Thyroid gland (tissue), 4 donors: ENCODE results near the gene CDH4. TPM values are rescaled to one million over a fixed set of nuclear protein-coding genes. Genes with fewer than 3 reads are reported as not detected.

ENCODE experiments used
- DNase-seq, 2 donors: peaks; one replicate each; pipeline ENCODE4 v3.0.0-alpha.2; 2019
- H3K27ac ChIP-seq, 3 donors: fragments of 200-600 bp; sonication (generic); 1 replicate in 2 of 3; 2 replicates in 1 of 3; pipeline ENCODE4 v1.5.1; 2016 to 2019; ENCODE audit warnings: mild to moderate bottlenecking in 1 of 3, moderate library complexity in 1 of 3
- H3K27me3 ChIP-seq: fragments of 200-600 bp; sonication (generic); one replicate; pipeline ENCODE4 v1.5.1; 2019
- H3K36me3 ChIP-seq, 2 donors: fragments of 200-600 bp; sonication (generic); one replicate each; pipeline ENCODE4 v1.5.1; 2016 to 2019
- H3K4me1 ChIP-seq, 2 donors: fragments of 200-600 bp; sonication (generic); one replicate each; pipeline ENCODE4 v1.5.1; 2017 to 2019
- H3K4me3 ChIP-seq, 3 donors: fragments of 200-600 bp; sonication (generic); replicated peaks in 1 of 3; 1 replicate in 2 of 3; 2 replicates in 1 of 3; pipeline ENCODE4 v1.5.1; 2016; ENCODE audit warnings: mild to moderate bottlenecking in 1 of 3
- H3K9me3 ChIP-seq: fragments of 200-600 bp; sonication (generic); one replicate; pipeline ENCODE4 v1.5.1; 2017
- CTCF ChIP-seq, 6 experiments: fragments of 200-600 bp in 3 of 6; fragments of 450-650 bp in 3 of 6; sonication (generic) in 3 of 6; IDR thresholded peaks; one replicate each; pipeline ENCODE4 v1.5.1; 2016 to 2019; ENCODE audit warnings: antibody characterized with exemption in 6 of 6, mild to moderate bottlenecking in 2 of 6, inconsistent platforms in 1 of 6, moderate library complexity in 1 of 6
- POLR2A ChIP-seq, 2 donors: fragments of 450-650 bp; IDR thresholded peaks; one replicate each; pipeline ENCODE4 v1.6.1; 2017; ENCODE audit warnings: antibody characterized with exemption in 2 of 2, mild to moderate bottlenecking in 2 of 2, moderate library complexity in 1 of 2
- WGBS, 2 donors: methylation state at CpG; one replicate each; pipeline ENCODE4 v1.1.5; 2017; 5-methylcytosine and 5-hydroxymethylcytosine counted together
- intact Hi-C: fragments of 100-400 bp; cut with DNase I; formaldehyde crosslinking; loops from one replicate; pipeline ENCODE4 v1.15.1; 2023
- total RNA-seq, 4 donors: library from RNA; depleted of rRNA; stranded (reverse); fragments of >200 nt; gene quantifications; one replicate each; pipeline ENCODE4 v1.2.3, GENCODE V29; 2016

Gene CDH4
- total RNA-seq, 4 donors from 2014 or later, result 0.22 to 0.29 (median 0.29) TPM; not detected in 1

GRCh38 chr20:61810066-61810737 lies 558.1 kb downstream of the CDH4 start:
- Histone ChIP-seq H3K36me3 (no peaks in the 10 kb centered on the region), H3K9me3 (no peaks in the 10 kb centered on the region), H3K4me1 (no peaks in the 10 kb centered on the region), H3K27ac (no peak overlapping the region), H3K27me3 (no peaks in the 10 kb centered on the region), H3K4me3 (no peak overlapping the region)
- no peak for DNase-seq
- TF ChIP-seq POLR2A (IDR thresholded peaks at IDR 0.05) (no peak), CTCF (IDR thresholded peaks at IDR 0.05) (no peak)
- WGBS, 2 donors, result 95% methylated on average over 20 to 21 of the region's 22 CpGs
- intact Hi-C loops, result no loop called here

DNA sequence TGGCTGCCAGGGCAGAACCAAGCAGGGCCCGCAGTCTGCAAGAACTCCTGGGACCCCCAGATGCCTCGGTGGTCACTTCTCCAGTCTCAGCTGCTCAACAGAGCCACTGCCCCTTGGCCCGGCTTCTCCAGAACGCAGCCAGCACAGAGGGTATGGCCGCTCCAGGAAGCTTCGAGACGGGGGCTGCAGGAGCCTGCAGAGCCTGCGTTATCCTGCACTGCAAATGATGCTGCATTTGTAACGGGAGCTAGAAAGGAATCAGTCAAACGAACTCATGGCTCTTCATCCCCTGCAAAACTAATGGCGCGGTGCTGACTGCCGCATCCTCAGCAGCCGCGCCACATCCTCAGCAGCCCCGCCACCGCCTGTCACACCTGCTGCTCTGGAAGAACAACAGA lies 558.7 kb downstream of the CDH4 start:
- H3K36me3 ChIP-seq, result no peaks in the 10 kb centered on the region
- H3K9me3 ChIP-seq, result no peaks in the 10 kb centered on the region
- TF ChIP-seq POLR2A (IDR thresholded peaks at IDR 0.05) (no peak), CTCF (IDR thresholded peaks at IDR 0.05) (no peak)
- WGBS, 2 donors, result 81 to 88% methylated on average over 15 to 17 of the region's 17 CpGs
- intact Hi-C loops, result no loop called here
- H3K27ac ChIP-seq, result no peak overlapping the region
- H3K4me1 ChIP-seq, result no peaks in the 10 kb centered on the region
- H3K27me3 ChIP-seq, result no peaks in the 10 kb centered on the region
- no peak overlapping the region for H3K4me3 ChIP-seq
- DNase-seq, result no peak

GRCh38 chr20:61811166-61811565 lies 559.1 kb downstream of the CDH4 start:
- WGBS, 2 donors, result 60 to 64% methylated on average over 5 of the region's 5 CpGs
- intact Hi-C loops, result no loop called here
- Histone ChIP-seq H3K27ac (no peak overlapping the region), H3K36me3 (no peaks in the 10 kb centered on the region), H3K9me3 (no peaks in the 10 kb centered on the region), H3K27me3 (no peaks in the 10 kb centered on the region), H3K4me3 (no peak overlapping the region), H3K4me1 (no peaks in the 10 kb centered on the region)
- DNase-seq, result no peak
- TF ChIP-seq POLR2A (IDR thresholded peaks at IDR 0.05) (no peak), CTCF (IDR thresholded peaks at IDR 0.05) (no peak)

- TF ChIP-seq CTCF (IDR thresholded peaks at IDR 0.05), result no peak
- TF ChIP-seq POLR2A (IDR thresholded peaks at IDR 0.05), result no peak
- intact Hi-C loops, result no loop called here
- H3K4me3 ChIP-seq, result no peak overlapping the region
- no peaks in the 10 kb centered on the region for H3K4me1 ChIP-seq
- 79 to 81% methylated on average over 14 of the region's 15 CpGs for WGBS, 2 donors
- H3K9me3 ChIP-seq, result no peaks in the 10 kb centered on the region
- H3K36me3 ChIP-seq, result no peaks in the 10 kb centered on the region
- no peaks in the 10 kb centered on the region for H3K27me3 ChIP-seq
- H3K27ac ChIP-seq, result no peak overlapping the region
- no peak for DNase-seq
Observed at GRCh38 chr20:61812121-61812844, 560.2 kb downstream of the CDH4 start.

DNA sequence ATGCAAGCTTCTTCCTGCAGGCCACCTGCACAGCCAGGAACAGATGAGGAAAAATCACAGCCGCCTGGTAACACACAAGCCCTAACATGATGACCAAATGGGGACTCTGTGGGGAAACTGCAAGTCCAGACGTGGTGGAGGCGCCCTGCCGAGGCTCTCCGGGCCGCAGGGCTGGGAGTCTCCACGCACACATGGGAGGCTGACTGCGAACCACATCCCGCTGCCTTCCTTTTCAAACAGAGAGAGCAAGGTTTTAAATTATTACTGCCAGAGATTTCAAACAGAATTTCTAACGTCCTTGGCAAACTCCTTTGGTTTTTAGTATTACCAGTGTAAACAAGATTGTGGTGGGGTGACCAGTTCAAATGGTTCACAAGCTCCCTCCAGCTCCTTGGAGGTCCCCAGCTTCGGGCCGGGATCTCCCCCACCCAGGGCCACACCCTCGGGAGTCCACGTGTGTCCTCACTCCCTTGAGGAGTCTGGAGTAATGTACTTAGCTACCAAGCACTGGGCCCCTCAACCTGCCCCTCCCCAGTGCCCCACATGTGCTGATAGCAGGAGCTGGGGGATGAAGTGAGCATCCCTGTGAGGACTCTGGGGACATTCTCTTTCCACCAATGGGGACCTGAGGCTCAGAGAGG lies 560.9 kb downstream of the CDH4 start:
- Histone ChIP-seq H3K27me3 (no peaks in the 10 kb centered on the region), H3K36me3 (no peaks in the 10 kb centered on the region), H3K9me3 (no peaks in the 10 kb centered on the region), H3K4me1 (no peaks in the 10 kb centered on the region), H3K27ac (no peak overlapping the region), H3K4me3 (no peak overlapping the region)
- no peak for DNase-seq
- WGBS, 2 donors, result 78 to 81% methylated on average over 13 to 14 of the region's 14 CpGs
- intact Hi-C loops, result no loop called here
- TF ChIP-seq POLR2A (IDR thresholded peaks at IDR 0.05) (no peak), CTCF (IDR thresholded peaks at IDR 0.05) (no peak)
